GM18505 (cell line): ENCODE data around the gene HOXD10.

Source experiments
- ATAC-seq: cut with Tn5 transposase; IDR thresholded peaks from one replicate; pipeline ENCODE4 v1.9.1; 2021; ENCODE audit not compliant: unreplicated experiment
- POLR2A ChIP-seq: IDR thresholded peaks from 4 replicates; pipeline ENCODE4 v1.6.1; 2011; ENCODE audit warnings: borderline replicate concordance; ENCODE audit not compliant: insufficient read depth, insufficient read length; ENCODE audit errors: extremely low read depth

The HOXD10 gene

DNA sequence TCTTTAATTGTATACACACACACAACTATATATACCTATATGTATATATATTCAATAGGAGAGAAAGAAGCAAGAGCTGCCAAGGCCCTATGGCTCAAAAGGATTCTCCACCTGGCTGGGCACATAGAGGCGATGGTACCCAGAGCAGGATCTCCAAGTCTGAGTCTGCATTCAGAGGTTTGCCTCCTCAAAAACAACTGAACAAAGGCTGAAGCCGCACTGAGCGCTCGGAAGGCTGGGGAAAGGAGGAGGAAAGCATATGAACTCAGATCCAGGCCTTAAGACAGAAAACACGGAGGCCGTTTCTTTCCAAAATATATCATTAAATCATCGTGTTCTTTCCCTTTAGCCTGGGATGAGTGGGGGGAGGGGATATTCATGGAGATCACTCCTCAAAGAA lies 13.4 kb upstream of the HOXD10 start:
- no peak for TF ChIP-seq POLR2A
- ATAC-seq: no peak

- ATAC-seq: no peak
- TF ChIP-seq POLR2A: no peak
Measured at GRCh38 chr2:176103742-176104315, 12.7 kb upstream of the HOXD10 start.

GRCh38 chr2:176104316-176105077 lies 12.1 kb upstream of the HOXD10 start:
- no peak for TF ChIP-seq POLR2A

GRCh38 chr2:176105078-176105729 lies 11.4 kb upstream of the HOXD10 start:
- TF ChIP-seq POLR2A: no peak
- no peak for ATAC-seq

More at GRCh38 chr2:176104316-176105077, 12.1 kb upstream of the HOXD10 start:
- no peak for ATAC-seq

DNA sequence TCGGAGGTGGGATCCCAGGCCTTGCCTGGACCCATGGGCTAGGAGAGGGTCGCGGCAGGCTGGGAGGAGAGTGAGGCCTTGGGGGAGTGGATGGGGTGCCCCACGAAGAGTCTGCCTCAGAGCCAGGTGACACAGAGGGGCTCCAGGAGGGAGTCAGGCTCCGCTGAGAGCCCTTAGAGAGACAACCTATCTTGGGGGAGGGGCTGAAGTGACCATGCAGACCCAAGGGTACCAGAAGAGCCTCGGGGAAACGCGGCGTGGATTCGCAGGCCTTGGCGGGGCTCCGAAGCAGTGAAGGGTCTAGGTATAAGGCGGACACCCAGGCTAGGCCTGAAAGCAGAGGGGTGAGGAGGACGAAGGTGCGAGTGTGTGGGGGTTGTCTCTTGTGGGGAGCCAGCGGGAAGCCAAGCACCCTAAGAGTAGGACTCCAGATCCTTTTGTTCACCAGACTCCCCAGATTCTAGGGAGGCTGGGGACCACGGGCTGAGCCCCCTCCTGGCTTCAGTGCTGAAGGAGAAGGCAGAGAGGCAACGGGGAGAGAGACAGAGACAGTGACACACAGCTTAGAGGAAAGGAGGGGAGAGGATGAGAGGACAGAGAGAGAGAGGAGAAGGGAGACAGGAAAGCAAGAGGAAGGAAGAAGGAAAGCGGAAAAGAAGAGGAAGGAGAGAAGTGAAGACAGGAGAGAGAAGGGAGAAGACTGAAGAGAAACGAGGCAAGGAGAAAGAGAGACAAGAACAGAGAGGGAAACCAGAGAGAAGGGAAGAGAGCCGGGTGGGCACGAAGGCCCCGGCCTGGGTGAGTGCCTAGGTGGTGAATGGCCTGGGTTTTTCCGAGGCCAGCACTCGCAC lies 10.6 kb upstream of the HOXD10 start:
- no peak for ATAC-seq
- TF ChIP-seq POLR2A: no peak

DNA sequence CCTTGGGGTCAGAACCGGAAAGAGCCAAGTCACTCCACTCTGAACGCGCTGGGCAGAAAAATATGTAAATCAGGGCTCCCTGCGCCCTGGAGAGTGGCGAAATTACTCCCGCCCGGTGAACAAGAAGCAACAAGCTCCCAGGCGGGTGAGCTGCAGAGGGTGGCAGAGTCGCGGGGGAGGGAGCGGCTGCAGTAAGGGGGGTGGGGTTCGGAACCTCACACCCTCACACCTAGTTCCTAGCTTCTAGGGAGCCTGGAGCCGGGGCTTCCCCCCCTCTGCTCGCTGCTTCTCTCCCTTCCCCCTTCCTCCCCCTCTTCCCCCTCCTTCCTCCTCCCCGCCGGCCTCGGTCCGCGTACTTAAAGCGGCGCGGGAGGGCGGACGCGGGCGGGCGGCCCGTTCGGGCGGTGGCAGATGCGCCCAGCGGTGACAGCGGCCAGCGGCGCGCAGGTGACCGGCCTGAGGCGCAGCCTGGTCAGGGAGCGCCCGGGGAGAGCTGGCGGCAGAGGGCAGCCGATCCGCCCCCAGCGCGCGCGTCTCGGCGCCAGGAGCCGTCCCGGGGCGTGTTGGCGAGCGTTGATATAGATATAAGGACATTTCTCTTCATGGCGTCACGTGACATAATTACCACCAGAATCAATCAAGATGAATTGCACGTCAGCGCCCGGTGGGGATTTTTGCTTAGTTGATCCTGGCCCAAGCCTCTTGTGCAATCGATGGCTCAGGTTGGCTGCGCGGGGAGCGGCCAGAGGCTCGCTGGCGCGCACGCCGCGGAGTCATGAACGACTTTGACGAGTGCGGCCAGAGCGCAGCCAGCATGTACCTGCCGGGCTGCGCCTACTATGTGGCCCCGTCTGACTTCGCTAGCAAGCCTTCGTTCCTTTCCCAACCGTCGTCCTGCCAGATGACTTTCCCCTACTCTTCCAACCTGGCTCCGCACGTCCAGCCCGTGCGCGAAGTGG lies 9.7 kb upstream of the HOXD10 start, which contains the start of gene HOXD11:
TSS of gene HOXD11 (plus strand) at position 700 of the 959 bp plus-strand sequence. CDS start at position 776, 76 bp downstream.
- TF ChIP-seq POLR2A: no peak
- no peak for ATAC-seq

- ATAC-seq: no peak
- no peak for TF ChIP-seq POLR2A
Measured at GRCh38 chr2:176107731-176108181, 8.8 kb upstream of the HOXD10 start.

- no peak for TF ChIP-seq POLR2A
- no peak for ATAC-seq
Measured at GRCh38 chr2:176109192-176109901, 7.2 kb upstream of the HOXD10 start.

DNA sequence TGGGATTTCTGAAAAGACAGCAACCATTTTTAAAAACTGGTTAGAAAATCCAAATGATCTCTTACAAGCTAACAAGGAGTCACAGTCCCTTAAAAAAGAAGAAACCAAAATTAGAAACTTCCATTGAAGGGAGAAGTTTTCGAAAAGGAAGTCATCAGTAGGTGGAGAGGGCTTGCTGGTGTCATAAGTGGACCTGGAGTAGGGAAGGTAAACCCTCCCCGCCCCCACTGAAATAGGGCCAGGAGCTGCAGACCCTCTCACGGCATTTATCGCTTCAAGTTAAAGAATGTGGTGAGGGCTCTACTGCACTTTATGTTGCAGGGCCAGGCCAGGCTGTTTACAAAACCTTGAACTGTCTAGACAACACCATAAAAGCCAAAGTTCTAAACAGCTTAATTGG lies 6.6 kb upstream of the HOXD10 start:
- TF ChIP-seq POLR2A: no peak
- ATAC-seq: no peak

- TF ChIP-seq POLR2A: no peak
Measured at GRCh38 chr2:176110415-176111308, 5.9 kb upstream of the HOXD10 start.

DNA sequence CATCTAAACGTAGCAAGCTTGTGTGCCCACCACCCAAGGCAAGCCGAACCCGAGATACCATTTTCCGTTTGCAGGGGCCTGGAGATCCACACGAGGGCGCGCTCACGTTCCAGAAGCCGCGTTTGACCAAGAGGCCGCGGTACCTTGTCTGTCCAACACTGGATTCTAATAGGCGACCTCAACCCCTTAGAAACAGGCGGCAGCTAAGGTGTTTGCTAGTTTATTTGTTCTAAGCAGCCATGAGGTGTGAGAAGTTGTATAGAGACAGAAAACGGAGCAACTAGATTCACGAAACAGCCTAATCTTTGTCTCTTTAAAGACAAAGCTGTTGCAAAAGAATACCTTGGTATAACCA lies 5.3 kb upstream of the HOXD10 start:
- TF ChIP-seq POLR2A: no peak
- ATAC-seq: no peak

More at GRCh38 chr2:176110415-176111308, 5.9 kb upstream of the HOXD10 start:
- ATAC-seq: no peak
